Measurements from ENCODE around the gene PKN2. TPM values are rescaled to one million over a fixed set of nuclear protein-coding genes. Genes with fewer than 3 reads are reported as not detected.
"Not testable (repeated sequence)": the region's sequence is repeated elsewhere in the genome, so short reads cannot be mapped to it uniquely, and the experiment has no call there.

The PKN2 gene
- polyA plus RNA-seq, 4 donors, result 53.0 to 79.4 (median 65.6) TPM

DNA sequence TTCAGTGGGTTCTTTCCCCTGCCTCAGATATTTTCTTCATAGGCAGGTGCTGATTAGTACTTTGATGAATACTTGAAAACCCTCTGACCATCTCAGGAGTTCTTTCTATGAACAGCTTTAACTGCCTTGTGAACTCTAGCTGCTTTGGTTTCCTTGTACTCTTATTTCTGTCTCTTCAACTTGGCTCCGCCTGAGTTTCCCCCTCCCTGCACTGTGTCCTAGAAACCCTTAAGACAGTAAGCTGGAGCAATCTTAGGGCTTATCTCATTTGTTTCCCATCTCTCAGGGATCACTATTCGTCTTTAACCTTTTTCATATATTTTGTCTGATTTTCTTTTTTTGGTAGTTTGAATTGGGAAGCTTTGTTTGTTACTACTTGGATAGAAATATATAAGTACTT lies 99.1 kb downstream of the PKN2 start:
- no peak for DNase-seq (ENCODE audit: low read depth in 4 of 4, low spot score in 2 of 4)

GRCh38 chr1:88784551-88784950 lies 100.5 kb downstream of the PKN2 start:
- no peak for DNase-seq (ENCODE audit: low read depth in 4 of 4, low spot score in 2 of 4)

- DNase-seq (ENCODE audit: low read depth in 4 of 4, low spot score in 2 of 4), result no peak
Observed at GRCh38 chr1:88787023-88787903, 103.2 kb downstream of the PKN2 start.

- DNase-seq (ENCODE audit: low read depth in 4 of 4, low spot score in 2 of 4), result no peak
Observed at GRCh38 chr1:88791192-88791591, 107.1 kb downstream of the PKN2 start.

GRCh38 chr1:88799491-88799890 lies 115.4 kb downstream of the PKN2 start:
- DNase-seq (ENCODE audit: low read depth in 4 of 4, low spot score in 2 of 4), result no peak

GRCh38 chr1:88800382-88801051 lies 116.4 kb downstream of the PKN2 start:
- no peak for DNase-seq (ENCODE audit: low read depth in 4 of 4, low spot score in 2 of 4)

DNA sequence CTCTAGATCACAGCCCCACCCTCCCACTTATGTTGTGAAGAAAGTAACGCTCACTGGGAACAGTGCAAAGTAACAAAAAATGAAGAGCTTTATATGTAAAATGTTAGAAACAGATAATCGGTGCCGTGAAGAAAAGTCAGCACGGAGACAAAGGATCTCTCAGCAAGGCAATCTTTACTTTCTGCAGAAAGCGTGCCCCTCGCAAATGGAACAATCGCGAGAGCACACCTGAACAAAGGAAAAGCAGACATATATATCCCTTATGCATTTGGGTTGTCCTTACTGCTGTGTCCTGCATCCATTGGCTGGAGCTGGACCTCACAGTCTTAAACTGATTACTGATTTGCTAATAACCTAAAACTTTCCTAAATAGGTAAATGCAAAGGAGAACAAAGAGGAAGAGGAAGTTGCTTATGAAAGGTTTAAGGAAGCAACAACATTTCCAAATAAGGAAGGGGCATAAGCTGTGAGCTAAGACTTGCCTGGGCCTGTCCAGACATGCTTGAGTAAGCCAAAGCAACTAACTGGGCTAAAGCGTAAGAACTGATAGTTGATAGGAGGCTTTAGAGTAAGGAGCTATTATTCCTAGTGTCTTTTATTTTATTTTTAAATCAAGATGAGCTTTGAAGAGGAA lies 117.6 kb downstream of the PKN2 start:
- no peak for DNase-seq (ENCODE audit: low read depth in 4 of 4, low spot score in 2 of 4)

DNA sequence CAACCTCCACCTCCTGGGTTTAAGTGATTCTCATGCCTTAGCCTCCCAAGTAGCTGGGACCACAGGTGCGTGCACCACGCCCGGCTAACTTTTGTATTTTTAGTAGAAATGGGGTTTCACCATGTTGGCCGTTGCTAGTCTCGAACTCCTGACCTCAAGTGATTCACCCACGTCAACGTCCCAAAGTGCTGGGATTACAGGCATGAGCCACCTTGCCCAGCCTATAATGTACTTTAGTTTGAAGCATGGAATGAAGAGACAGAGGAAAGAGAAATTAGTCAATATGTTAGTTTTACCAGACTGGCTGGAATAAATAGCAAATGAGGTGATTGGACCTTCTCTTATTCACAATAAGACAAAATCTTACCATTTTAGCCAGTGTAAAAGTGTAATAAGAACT lies 118.3 kb downstream of the PKN2 start:
- DNase-seq (ENCODE audit: low read depth in 4 of 4, low spot score in 2 of 4), result no peak

GRCh38 chr1:88802950-88803349 lies 118.9 kb downstream of the PKN2 start:
- DNase-seq (ENCODE audit: low read depth in 4 of 4, low spot score in 2 of 4), result no peak

DNA sequence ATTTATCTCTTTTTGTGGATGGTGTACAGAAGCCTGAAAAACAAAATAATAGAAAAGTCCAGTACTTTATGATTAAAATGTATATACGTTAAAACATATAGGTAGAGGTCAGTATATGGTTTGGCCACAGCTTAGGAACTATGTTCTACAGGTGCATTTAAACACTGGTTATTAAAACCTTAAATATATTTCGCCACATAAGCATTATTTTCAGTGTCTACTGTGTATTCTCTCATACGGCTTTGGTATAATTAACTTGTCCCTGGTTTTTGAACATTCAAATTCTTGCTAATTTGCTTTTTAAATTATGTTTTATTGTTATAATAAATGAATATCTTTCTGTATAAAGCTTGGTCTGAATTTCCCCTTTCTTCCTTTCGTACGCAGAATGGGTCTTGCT lies 119.4 kb downstream of the PKN2 start:
- DNase-seq (ENCODE audit: low read depth in 4 of 4, low spot score in 2 of 4), result no peak

GRCh38 chr1:88812366-88812765 lies 128.3 kb downstream of the PKN2 start:
- DNase-seq (ENCODE audit: low read depth in 4 of 4, low spot score in 2 of 4), result no peak

DNA sequence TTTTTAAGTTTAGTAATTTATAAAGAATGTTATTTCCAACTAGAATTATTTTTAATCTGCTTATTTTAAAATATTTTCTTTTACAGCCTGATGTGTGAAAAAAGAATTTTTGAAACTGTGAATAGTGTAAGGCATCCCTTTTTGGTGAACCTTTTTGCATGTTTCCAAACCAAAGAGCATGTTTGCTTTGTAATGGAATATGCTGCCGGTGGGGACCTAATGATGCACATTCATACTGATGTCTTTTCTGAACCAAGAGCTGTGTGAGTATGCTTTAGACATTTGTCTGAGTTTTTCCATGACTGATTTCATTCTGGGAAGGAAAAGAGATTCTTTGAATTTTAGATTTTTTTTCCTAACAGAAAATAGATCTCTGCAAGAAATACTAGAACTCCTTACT lies 129.4 kb downstream of the PKN2 start:
- DNase-seq (ENCODE audit: low read depth in 4 of 4, low spot score in 2 of 4), result no peak

GRCh38 chr1:88819642-88820041 lies 135.6 kb downstream of the PKN2 start:
- not testable (repeated sequence) for DNase-seq (ENCODE audit: low read depth in 4 of 4, low spot score in 2 of 4)

- DNase-seq (ENCODE audit: low read depth in 4 of 4, low spot score in 2 of 4), result no peak
Observed at GRCh38 chr1:88825721-88826120, 141.6 kb downstream of the PKN2 start.

DNA sequence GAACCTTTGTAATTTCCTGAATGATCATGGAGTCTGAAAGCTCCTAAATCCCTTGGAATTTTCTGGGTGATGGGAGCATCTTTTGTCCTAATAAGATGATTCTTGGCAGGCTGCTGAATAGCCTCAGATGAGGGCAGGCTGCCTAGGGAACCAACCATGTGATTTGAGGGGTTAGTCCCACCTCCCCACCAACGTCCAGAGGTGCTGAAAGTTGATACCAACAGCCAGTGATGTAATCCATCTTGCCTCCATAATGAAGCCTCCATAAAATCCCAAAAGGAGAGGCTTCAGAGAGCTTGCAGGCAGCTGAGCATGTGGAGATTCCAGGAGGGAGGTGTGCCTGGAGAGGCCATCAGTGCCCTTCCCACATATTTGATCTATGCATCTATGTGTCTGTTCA lies 163.6 kb downstream of the PKN2 start:
- no peak for DNase-seq (ENCODE audit: low read depth in 4 of 4, low spot score in 2 of 4)

GRCh38 chr1:88851303-88852063 lies 167.4 kb downstream of the PKN2 start:
- no peak for DNase-seq (ENCODE audit: low read depth in 4 of 4, low spot score in 2 of 4)

GRCh38 chr1:88867743-88868521 lies 183.9 kb downstream of the PKN2 start:
- DNase-seq (ENCODE audit: low read depth in 4 of 4, low spot score in 2 of 4), result no peak

DNA sequence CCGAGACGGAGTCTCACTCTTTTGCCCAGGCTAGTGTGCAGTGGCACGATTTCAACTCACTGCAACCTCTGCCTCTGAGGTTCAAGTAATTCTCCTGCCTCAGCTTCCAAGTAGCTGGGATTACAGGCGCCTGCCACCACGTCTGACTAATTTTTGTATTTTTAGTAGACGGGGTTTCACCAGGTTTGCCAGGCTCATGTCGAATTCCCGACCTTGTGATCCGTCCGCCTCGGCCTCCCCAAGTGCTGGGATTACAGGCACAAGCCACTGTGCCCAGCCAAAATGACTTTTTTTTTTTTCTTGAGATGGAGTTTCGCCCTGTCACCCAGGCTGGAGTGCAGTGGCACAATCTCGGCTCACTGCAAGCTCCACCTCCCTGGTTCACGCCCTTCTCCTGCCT lies 185.6 kb downstream of the PKN2 start:
- not testable (repeated sequence) for DNase-seq (ENCODE audit: low read depth in 4 of 4, low spot score in 2 of 4)

GRCh38 chr1:88873737-88874349 lies 189.8 kb downstream of the PKN2 start:
- DNase-seq (ENCODE audit: low read depth in 4 of 4, low spot score in 2 of 4), result no peak

DNA sequence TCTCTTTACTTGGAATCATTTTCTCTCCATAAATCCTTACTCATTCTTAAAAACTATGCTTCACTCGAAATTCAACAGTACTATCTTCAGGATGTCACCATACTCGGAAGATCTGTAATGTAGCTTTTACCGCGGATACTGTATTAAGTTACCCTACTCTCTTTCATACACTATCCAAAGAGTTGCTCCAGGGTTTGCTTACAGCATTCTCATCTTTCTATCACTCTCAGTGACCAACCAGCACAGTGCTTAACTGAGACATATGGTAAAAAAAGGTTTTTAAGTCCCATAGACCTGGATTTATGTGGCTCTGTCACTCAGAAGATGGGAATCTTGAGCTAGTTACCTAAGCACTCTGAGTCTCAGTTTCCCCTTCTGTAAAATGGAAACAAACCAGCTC lies 191.5 kb downstream of the PKN2 start:
- no peak for DNase-seq (ENCODE audit: low read depth in 4 of 4, low spot score in 2 of 4)
